ENCODE measurements around the gene DISP1.
"Not testable (repeated sequence)": the region's sequence is repeated elsewhere in the genome, so short reads cannot be mapped to it uniquely, and the experiment has no call there.

DISP1 gene

GRCh38 chr1:222798975-222799374, 15.9 kb upstream of the DISP1 start:
- no peak for DNase-seq

DNA sequence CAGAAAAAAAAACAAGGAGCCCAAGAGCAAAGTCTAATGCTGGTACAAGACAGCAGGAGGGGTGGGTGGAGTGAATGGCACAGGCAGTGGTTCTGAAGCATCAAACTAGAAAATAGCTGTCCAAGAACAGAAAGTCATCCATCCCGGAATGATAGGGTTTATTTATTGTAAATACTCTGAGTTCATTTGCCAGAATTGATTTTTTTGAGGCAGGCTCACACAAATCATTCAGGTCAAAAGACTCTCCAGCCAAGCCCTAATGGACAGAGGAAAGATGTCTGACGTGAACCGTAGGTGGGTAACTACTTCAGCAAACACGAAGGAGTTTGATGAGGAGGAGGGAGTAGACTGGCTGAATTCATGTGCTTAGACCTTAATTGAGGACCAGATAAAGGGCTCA, 13.8 kb upstream of the DISP1 start:
- no peak for DNase-seq

DNA sequence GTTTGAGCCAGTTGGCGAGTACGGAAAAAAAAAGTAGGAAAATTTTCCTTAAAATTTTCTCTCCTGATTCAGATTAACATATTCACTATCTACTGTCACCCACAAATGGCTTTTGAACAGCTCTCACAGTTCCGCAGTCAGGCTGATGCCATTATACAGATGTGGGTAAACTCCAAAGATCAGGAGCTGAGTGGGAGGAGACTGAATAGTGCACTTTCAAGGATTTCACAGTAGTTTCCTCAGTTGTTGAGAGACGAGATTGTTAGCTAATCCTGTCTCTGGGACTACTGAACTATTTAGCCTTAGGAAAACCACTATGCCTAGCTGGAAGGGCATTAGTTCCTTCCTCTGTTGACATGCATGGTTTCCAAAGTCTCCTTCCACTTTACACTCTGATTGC, 3.2 kb upstream of the DISP1 start:
- DNase-seq: no peak

GRCh38 chr1:222813866-222814535, 838 bp upstream of the DISP1 start:
- no peak for DNase-seq

GRCh38 chr1:222815440-222815765, 564 bp downstream of the DISP1 start:
- no peak for DNase-seq

- peak; percentile 89 for DNase-seq
Measured at GRCh38 chr1:222817529-222817928, 2.7 kb downstream of the DISP1 start.

DNA sequence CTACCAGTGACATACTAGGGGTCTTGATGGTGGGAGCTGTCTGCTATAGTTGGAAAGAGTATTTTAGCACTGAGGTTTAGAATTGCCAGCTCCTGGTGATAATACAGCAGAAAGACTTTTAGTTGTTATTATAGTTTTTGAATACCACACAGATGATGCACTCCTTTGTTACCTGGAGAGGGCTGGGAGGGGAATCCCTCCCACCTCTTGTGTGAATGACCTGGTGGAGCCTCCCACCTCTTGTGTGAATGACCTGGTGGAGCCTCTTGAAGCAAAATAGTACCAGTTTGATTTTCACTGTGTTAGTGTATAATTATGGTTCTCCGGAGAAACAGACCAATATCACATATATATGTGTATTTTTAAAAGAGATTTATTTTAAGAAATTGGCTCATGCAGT, 3.3 kb downstream of the DISP1 start:
- no peak for DNase-seq

GRCh38 chr1:222820171-222820712, 5.4 kb downstream of the DISP1 start:
- DNase-seq: no peak

- DNase-seq: no peak
Measured at GRCh38 chr1:222821239-222821638, 6.4 kb downstream of the DISP1 start.

- DNase-seq: no peak
Measured at GRCh38 chr1:222823695-222824094, 8.9 kb downstream of the DISP1 start.

DNA sequence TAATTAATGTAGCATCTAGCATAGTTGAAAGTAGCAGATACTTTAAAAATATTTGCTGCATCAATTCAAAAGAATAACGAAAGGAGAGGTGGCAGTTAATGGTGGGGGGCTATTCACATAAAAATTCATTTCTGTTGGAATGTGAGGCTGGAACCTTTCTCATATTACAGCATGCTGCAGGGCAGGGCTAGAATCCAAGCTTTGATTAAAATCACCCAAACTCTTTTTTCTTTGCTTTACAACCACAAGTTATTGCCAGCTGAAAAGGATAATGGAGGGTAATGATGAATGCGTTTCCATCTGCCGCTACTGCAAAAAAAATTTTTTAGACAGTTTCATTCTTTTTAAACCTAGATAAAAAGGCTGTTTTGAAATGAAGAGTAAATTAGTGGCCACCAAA, 9.8 kb downstream of the DISP1 start:
- no peak for DNase-seq

DNA sequence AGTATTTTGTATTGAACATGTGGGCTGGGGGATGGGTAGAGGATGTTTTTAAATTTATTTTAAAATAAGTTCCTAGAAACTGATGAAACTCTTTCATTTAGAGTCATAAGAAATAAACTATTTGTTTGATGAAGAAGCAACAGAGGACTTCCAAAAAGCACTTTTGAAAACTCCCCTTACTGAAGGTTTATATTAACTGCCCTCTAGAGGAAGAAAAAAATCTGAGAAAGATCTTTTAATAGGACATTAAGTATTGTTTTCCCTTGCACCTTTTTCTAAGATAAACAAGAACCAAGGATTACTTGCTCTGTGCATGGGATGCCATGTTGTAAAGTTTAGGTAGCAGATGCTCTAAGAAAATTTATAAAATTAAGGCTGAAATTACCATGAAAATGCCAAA, 14.1 kb downstream of the DISP1 start:
- DNase-seq: no peak

DNA sequence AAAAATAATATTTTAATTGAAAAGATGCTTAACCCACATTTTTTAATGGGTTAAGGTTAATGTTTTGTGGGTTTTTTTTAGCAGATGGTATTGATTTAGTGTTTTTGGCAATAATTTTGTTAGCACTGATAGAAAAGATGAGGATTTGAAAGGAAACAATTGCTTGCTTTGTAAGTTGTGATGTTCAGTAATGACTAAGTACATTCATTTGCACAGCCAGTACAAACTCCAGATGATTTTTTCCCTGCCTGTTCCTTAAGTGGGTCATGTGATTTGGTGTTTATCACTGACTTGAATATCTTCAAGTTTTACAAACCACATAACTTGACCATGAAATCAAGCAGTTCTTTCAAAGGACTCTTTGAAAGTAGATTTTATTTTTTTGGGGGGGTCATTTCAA, 15.0 kb downstream of the DISP1 start:
- no peak for DNase-seq

- DNase-seq: no peak
Measured at GRCh38 chr1:222833356-222833876, 18.6 kb downstream of the DISP1 start.

DNA sequence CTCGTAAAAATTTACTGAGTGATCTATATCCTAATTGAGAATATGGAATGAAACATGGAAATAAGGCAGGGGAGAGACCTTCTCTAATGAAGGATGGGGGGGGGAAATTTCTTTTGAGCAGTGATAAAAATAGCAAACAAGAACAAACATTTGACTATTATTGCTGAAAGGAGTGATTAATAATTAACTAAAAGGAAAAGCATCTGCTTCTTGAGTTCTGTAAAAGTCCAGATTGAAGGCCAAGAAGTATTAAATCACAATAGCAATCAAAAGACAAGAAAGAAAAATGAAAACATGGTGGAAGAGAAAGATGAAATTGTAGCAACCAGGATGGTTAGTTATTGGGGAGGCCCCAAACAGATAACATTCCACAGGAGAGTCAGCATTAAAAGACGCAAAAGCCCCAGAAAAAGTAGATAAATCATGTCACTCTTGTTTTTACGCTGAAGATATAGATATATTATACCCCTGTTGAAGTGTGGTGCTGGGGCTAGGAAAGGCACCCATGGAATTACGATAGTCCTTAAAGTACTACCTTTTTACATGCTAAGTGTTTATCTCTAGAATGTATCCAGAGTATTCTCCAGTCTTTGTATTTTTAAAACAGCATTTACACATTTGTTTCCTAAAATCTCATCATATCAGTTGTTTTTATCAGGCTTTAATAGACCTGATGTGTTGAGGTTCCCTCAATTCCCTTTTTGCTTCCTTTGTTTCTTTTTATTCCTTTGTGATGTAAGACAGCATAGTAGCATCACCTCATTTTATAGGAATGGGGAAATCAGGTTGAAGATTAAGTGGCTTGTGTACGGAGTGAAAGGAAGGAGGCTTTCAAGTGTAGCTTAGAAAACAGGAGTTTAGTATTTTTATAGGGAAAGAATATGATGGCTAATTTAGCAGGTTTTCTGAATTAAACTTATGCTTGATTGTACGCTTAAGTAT, 28.9 kb downstream of the DISP1 start:
- no peak for DNase-seq

- no peak for DNase-seq
Measured at GRCh38 chr1:222844411-222844779, 29.6 kb downstream of the DISP1 start.

- DNase-seq: no peak
Measured at GRCh38 chr1:222845763-222846162, 30.9 kb downstream of the DISP1 start.

DNA sequence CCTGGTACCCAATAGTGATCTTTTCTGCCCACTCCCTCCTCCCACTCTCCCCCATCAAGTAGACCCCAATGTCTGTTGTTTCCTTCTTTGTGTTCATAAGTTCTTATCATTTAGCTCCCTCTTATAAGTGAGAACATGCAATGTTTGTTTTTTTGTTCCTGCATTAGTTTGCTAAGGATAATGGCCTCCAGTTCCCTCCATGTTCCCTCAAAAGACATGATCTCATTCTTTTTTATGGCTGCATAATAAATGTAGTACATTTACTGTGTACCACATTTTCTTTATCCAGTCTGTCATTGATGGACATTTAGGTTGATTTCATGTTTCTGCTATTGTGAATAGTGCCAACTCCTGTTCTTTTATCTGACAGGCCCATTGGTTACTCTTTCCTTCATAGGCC, 35.7 kb downstream of the DISP1 start:
- DNase-seq: not testable (repeated sequence)

GRCh38 chr1:222852326-222852725, 37.5 kb downstream of the DISP1 start:
- no peak for DNase-seq

DNA sequence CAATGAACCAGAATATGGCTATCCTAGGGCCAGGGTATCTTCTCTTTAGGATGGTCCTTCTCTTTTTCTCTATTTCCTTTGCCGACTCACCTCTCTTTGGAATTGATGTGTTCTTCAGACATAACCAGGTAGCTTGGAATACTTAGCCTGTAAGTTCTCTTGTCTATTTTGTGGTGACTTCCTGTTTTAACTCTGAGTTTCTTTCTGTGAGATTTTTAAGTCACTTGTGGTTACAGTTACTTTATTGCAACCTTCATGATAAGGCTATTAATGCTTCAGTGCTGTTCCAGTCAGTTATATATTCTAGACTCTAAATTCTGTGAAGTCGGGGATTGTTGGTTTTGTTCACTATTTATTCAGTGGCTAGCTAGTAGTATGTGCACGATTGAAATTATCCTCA, 46.2 kb downstream of the DISP1 start:
- DNase-seq: no peak

All from amniotic stem cell (primary cell).